Thoracic aorta (tissue), 2 donors: ENCODE results near the gene FBXW7. TPM values are rescaled to one million over a fixed set of nuclear protein-coding genes. Genes with fewer than 3 reads are reported as not detected.

Experiments
- ATAC-seq: fragments of 150-250 bp; one replicate; pipeline ENCODE4 v1.8.0; 2017; ENCODE audit warnings: low read depth; ENCODE audit not compliant: insufficient number of reproducible peaks, low FRiP score
- DNase-seq: peaks from one replicate; pipeline ENCODE4 v3.0.0-alpha.2; 2020; ENCODE audit warnings: low spot score
- H3K27ac ChIP-seq, 2 donors: fragments of 200-600 bp; sonication (generic); 1 replicate in 1 of 2; 2 replicates in 1 of 2; pipeline ENCODE4 v1.5.1; 2016; ENCODE audit warnings: mild to moderate bottlenecking in 2 of 2, moderate library complexity in 2 of 2
- H3K27me3 ChIP-seq: fragments of 200-600 bp; sonication (generic); replicated peaks from 2 replicates; pipeline ENCODE4 v1.6.0; 2016; ENCODE audit warnings: mild to moderate bottlenecking; ENCODE audit not compliant: insufficient read depth
- H3K36me3 ChIP-seq: fragments of 200-600 bp; sonication (generic); one replicate; pipeline ENCODE4 v1.5.1; 2016
- H3K4me1 ChIP-seq, 2 donors: fragments of 200-600 bp; sonication (generic); 1 replicate in 1 of 2; 2 replicates in 1 of 2; pipeline versions ENCODE4 v1.5.1 to v1.6.0; 2016; ENCODE audit warnings: low read depth in 2 of 2, mild to moderate bottlenecking in 1 of 2; ENCODE audit not compliant: control insufficient read depth in 1 of 2
- H3K4me3 ChIP-seq: fragments of 200-600 bp; sonication (generic); 2 replicates; pipeline ENCODE4 v1.5.1; 2016; ENCODE audit warnings: mild to moderate bottlenecking
- H3K9me3 ChIP-seq: fragments of 200-600 bp; sonication (generic); 2 replicates; pipeline ENCODE4 v1.5.1; 2016
- total RNA-seq, 2 donors: library from RNA; depleted of rRNA; stranded (reverse); fragments of >200 nt; gene quantifications; one replicate each; pipeline versions ENCODE4 v1.1.0 to v1.2.3, GENCODE V29; 2016
- TF ChIP-seq, protein P1 (sequence below): fragments of 200-600 bp; sonication (generic); IDR thresholded peaks from one replicate; pipeline ENCODE4 v1.5.1; 2019; ENCODE audit warnings: antibody characterized with exemption

Gene FBXW7
- total RNA-seq, 2 donors from 2014 or later = 31.5 to 92.6 TPM

DNA sequence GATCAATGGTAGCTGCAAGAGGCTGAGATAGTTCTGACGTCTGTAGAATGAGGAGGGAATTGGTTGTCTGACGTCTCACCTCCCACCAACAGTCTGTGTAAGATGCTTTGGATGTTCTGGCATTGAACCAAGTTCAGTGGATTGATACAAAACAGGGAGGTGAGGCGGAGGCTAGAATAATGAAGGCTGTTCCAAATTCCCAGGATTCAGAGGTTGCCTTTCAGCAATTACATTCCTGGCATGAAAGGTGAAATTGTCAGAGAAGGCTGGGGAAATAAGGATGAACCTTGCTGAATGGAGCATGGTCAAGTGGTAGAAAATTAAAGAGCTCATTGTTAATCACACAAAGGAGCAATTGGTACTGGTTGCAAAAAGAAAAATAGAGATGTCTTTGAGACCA lies 241.6 kb downstream of the FBXW7 start:
- no peak for DNase-seq
- TF ChIP-seq, protein P1, sequence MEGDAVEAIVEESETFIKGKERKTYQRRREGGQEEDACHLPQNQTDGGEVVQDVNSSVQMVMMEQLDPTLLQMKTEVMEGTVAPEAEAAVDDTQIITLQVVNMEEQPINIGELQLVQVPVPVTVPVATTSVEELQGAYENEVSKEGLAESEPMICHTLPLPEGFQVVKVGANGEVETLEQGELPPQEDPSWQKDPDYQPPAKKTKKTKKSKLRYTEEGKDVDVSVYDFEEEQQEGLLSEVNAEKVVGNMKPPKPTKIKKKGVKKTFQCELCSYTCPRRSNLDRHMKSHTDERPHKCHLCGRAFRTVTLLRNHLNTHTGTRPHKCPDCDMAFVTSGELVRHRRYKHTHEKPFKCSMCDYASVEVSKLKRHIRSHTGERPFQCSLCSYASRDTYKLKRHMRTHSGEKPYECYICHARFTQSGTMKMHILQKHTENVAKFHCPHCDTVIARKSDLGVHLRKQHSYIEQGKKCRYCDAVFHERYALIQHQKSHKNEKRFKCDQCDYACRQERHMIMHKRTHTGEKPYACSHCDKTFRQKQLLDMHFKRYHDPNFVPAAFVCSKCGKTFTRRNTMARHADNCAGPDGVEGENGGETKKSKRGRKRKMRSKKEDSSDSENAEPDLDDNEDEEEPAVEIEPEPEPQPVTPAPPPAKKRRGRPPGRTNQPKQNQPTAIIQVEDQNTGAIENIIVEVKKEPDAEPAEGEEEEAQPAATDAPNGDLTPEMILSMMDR = no peak
- Histone ChIP-seq H3K27me3 (no peaks in the 10 kb centered on the region), H3K27ac (no peak overlapping the region), H3K4me3 (no peak overlapping the region), H3K36me3 (no peaks in the 10 kb centered on the region), H3K4me1 (peaks cover 0 to 14% of the 10 kb centered on the region in 2 donors), H3K9me3 (no peaks in the 10 kb centered on the region)
- no peak for ATAC-seq

DNA sequence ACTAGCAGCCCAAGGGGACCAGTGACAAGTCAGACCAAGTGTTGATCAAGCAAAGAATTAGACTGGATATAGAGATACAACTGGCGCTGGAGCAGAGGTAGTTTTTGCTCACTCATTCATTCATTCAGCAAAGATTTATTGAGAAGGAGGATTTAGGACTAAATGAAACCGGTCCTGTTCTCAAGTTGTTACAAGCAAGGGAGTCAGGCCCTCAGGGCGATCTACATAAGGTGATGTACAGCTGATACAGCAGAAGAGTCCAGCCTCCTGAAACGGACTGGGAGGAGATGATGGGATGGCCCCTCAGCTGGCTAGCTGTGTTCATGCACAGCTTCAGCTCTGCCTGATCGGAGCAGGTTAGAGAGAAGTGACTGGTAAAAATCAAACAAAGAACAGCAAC lies 242.4 kb downstream of the FBXW7 start:
- no peak for DNase-seq
- Histone ChIP-seq H3K9me3 (no peaks in the 10 kb centered on the region), H3K4me1 (peaks cover 0 to 16% of the 10 kb centered on the region in 2 donors), H3K4me3 (no peak overlapping the region), H3K27ac (no peak overlapping the region), H3K27me3 (no peaks in the 10 kb centered on the region), H3K36me3 (no peaks in the 10 kb centered on the region)
- TF ChIP-seq, protein P1 = no peak
- no peak for ATAC-seq

DNA sequence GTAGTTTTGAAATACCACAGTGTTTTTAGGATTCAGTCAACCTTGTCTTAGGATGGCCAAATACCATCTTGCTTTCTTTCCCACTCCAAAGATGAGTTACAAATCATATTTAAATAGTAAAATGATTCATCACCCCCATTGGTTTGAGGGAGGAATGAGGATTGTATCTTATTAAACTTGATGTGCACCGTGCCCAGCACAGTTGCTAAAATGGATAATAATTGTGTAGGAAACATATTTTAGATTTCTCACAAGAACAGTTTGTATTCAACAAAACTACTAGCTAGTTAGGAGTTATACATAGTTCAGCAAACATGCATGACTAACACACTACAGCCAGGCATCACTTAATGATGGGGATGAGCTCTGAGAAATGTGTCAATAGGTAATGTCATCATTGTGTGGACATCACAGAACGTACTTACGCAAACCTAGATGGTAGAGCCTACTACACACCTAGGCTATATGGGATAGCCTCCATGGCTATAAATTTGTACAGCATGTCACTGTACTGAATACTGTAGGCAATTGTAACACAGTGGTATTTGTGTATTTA lies 245.4 kb downstream of the FBXW7 start:
- H3K4me3 ChIP-seq = no peak overlapping the region
- DNase-seq = no peak
- H3K27ac ChIP-seq = no peak overlapping the region
- no peaks in the 10 kb centered on the region for H3K36me3 ChIP-seq
- TF ChIP-seq, protein P1 = no peak
- no peaks in the 10 kb centered on the region for H3K27me3 ChIP-seq
- H3K4me1 ChIP-seq = peaks cover 0 to 12% of the 10 kb centered on the region in 2 donors
- ATAC-seq = no peak
- H3K9me3 ChIP-seq = no peaks in the 10 kb centered on the region

DNA sequence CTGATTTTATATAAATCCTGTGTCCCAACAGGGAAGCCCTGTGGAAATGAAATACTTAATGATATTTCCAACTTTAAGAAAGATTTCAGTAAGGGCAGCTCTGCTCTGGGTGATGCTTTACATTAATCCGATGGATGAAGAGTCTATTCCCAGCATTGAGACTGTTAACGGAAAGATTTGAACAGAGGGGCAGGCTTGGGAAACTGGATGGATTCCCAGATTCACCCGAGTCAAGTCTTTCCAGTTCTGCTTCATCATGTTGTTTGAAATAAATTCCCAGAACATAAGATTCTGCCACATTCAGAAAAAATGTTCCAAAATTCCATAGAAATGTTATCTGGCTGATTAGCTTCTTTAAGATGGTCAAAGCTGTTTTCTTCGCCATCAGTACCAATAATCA lies 246.0 kb downstream of the FBXW7 start:
- ATAC-seq = no peak
- TF ChIP-seq, protein P1 = no peak
- H3K9me3 ChIP-seq = no peaks in the 10 kb centered on the region

DNA sequence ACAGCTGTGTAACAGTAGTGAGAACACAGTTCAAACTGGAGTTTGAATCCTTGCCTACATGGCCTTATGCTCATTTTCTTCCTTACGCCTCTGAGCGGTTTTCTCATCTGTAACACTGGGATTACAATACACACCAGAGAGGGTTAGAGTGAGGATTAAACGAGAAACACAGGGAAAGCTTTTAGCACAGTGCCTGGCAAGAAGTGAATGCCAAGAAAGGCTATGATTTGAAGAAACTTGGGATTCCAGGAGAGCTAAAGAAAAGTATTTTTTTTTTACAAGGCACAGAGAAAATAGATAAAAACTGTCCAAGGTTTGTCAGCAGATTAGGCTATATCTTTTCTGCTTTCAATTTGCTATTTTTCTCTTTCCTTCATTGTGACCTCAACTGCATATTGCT lies 246.4 kb downstream of the FBXW7 start:
- TF ChIP-seq, protein P1 = no peak
- no peak overlapping the region for H3K4me3 ChIP-seq
- H3K9me3 ChIP-seq = no peaks in the 10 kb centered on the region

More for the DNA sequence above, 246.0 kb downstream of the FBXW7 start:
- H3K4me3 ChIP-seq = no peak overlapping the region
- peaks cover 0 to 12% of the 10 kb centered on the region in 2 donors for H3K4me1 ChIP-seq
- H3K27me3 ChIP-seq = no peaks in the 10 kb centered on the region
- DNase-seq = no peak
- no peaks in the 10 kb centered on the region for H3K36me3 ChIP-seq
- no peak overlapping the region for H3K27ac ChIP-seq

More for the DNA sequence above, 246.4 kb downstream of the FBXW7 start:
- Histone ChIP-seq H3K27me3 (no peaks in the 10 kb centered on the region), H3K36me3 (no peaks in the 10 kb centered on the region), H3K27ac (no peak overlapping the region), H3K4me1 (peaks cover 0 to 12% of the 10 kb centered on the region in 2 donors)
- DNase-seq (no peak), ATAC-seq (no peak)
